Metanephros (tissue), 1 donor: Measurements from ENCODE around the gene SSRP1. TPM values are rescaled to one million over a fixed set of nuclear protein-coding genes. Genes with fewer than 3 reads are reported as not detected.

ENCODE experiments used
- total RNA-seq: library from RNA; depleted of rRNA; stranded (reverse); fragments of >200 nt; gene quantifications from one replicate; pipeline ENCODE4 v1.2.3, GENCODE V29; 2014

SSRP1 gene
- total RNA-seq: 52.5 TPM

GRCh38 chr11:57335343-57336110, at the start of gene SSRP1:
Gene SSRP1, minus strand, starts transcription at chr11:57335892. Its CDS starts 771 bp downstream, at chr11:57335121.

GRCh38 chr11:57380975-57381374, 45.3 kb upstream of the SSRP1 start, which contains the start of gene PRG3:
Gene PRG3, minus strand, starts transcription at chr11:57381150. Its CDS starts 442 bp downstream, at chr11:57380708.

GRCh38 chr11:57338142-57338541, 2.5 kb upstream of the SSRP1 start, which contains the start of gene P2RX3:
Gene P2RX3, plus strand, starts transcription at chr11:57338352. Its CDS starts 199 bp downstream, at chr11:57338551.

GRCh38 chr11:57324886-57325734, 10.6 kb downstream of the SSRP1 start, which contains the start of gene TNKS1BP1:
Gene TNKS1BP1, minus strand, starts transcription at chr11:57324952. Its CDS starts 3,067 bp downstream, at chr11:57321885.

Other genes starting within 250 kb of the SSRP1 start
- gene LRRC55, start 153.9 kb downstream of the SSRP1 start, total RNA-seq: 2.0 TPM
- gene APLNR, start 98.6 kb downstream of the SSRP1 start, total RNA-seq: 92.8 TPM
- 60.7 TPM for gene TNKS1BP1, start 10.9 kb downstream of the SSRP1 start, total RNA-seq
- gene P2RX3, start 2.5 kb upstream of the SSRP1 start, total RNA-seq: 2.0 TPM
- gene PRG3, start 45.3 kb upstream of the SSRP1 start, total RNA-seq: 1.1 TPM
- 2.0 TPM for gene PRG2, start 54.8 kb upstream of the SSRP1 start, total RNA-seq
- gene SLC43A3, start 91.2 kb upstream of the SSRP1 start, total RNA-seq: 20.7 TPM
- 2.5 TPM for gene RTN4RL2, start 124.6 kb upstream of the SSRP1 start, total RNA-seq
- 18.0 TPM for gene SLC43A1, start 179.8 kb upstream of the SSRP1 start, total RNA-seq
- 26.3 TPM for gene TIMM10, start 194.9 kb upstream of the SSRP1 start, total RNA-seq
- gene SMTNL1, start 201.7 kb upstream of the SSRP1 start, total RNA-seq: 9.8 TPM
- gene UBE2L6, start 231.8 kb upstream of the SSRP1 start, total RNA-seq: 22.5 TPM